ENCODE results near the gene SENP8. TPM values are rescaled to one million over a fixed set of nuclear protein-coding genes. Genes with fewer than 3 reads are reported as not detected.

Gene SENP8
- total and polyA plus RNA-seq, 2 of the 13 experiments (the other 11 are each of a cell fraction or from before 2014, with no cell fraction given) = 2.7 to 3.0 TPM

- TF ChIP-seq, protein P1, sequence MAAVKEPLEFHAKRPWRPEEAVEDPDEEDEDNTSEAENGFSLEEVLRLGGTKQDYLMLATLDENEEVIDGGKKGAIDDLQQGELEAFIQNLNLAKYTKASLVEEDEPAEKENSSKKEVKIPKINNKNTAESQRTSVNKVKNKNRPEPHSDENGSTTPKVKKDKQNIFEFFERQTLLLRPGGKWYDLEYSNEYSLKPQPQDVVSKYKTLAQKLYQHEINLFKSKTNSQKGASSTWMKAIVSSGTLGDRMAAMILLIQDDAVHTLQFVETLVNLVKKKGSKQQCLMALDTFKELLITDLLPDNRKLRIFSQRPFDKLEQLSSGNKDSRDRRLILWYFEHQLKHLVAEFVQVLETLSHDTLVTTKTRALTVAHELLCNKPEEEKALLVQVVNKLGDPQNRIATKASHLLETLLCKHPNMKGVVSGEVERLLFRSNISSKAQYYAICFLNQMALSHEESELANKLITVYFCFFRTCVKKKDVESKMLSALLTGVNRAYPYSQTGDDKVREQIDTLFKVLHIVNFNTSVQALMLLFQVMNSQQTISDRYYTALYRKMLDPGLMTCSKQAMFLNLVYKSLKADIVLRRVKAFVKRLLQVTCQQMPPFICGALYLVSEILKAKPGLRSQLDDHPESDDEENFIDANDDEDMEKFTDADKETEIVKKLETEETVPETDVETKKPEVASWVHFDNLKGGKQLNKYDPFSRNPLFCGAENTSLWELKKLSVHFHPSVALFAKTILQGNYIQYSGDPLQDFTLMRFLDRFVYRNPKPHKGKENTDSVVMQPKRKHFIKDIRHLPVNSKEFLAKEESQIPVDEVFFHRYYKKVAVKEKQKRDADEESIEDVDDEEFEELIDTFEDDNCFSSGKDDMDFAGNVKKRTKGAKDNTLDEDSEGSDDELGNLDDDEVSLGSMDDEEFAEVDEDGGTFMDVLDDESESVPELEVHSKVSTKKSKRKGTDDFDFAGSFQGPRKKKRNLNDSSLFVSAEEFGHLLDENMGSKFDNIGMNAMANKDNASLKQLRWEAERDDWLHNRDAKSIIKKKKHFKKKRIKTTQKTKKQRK (IDR thresholded peaks at IDR 0.05; ENCODE audit: low read length) = no peak
- TF ChIP-seq ZSCAN5A (CRISPR knock-in tag; IDR thresholded peaks at IDR 0.05; ENCODE audit: borderline replicate concordance) = no peak
- TF ChIP-seq, protein P2, sequence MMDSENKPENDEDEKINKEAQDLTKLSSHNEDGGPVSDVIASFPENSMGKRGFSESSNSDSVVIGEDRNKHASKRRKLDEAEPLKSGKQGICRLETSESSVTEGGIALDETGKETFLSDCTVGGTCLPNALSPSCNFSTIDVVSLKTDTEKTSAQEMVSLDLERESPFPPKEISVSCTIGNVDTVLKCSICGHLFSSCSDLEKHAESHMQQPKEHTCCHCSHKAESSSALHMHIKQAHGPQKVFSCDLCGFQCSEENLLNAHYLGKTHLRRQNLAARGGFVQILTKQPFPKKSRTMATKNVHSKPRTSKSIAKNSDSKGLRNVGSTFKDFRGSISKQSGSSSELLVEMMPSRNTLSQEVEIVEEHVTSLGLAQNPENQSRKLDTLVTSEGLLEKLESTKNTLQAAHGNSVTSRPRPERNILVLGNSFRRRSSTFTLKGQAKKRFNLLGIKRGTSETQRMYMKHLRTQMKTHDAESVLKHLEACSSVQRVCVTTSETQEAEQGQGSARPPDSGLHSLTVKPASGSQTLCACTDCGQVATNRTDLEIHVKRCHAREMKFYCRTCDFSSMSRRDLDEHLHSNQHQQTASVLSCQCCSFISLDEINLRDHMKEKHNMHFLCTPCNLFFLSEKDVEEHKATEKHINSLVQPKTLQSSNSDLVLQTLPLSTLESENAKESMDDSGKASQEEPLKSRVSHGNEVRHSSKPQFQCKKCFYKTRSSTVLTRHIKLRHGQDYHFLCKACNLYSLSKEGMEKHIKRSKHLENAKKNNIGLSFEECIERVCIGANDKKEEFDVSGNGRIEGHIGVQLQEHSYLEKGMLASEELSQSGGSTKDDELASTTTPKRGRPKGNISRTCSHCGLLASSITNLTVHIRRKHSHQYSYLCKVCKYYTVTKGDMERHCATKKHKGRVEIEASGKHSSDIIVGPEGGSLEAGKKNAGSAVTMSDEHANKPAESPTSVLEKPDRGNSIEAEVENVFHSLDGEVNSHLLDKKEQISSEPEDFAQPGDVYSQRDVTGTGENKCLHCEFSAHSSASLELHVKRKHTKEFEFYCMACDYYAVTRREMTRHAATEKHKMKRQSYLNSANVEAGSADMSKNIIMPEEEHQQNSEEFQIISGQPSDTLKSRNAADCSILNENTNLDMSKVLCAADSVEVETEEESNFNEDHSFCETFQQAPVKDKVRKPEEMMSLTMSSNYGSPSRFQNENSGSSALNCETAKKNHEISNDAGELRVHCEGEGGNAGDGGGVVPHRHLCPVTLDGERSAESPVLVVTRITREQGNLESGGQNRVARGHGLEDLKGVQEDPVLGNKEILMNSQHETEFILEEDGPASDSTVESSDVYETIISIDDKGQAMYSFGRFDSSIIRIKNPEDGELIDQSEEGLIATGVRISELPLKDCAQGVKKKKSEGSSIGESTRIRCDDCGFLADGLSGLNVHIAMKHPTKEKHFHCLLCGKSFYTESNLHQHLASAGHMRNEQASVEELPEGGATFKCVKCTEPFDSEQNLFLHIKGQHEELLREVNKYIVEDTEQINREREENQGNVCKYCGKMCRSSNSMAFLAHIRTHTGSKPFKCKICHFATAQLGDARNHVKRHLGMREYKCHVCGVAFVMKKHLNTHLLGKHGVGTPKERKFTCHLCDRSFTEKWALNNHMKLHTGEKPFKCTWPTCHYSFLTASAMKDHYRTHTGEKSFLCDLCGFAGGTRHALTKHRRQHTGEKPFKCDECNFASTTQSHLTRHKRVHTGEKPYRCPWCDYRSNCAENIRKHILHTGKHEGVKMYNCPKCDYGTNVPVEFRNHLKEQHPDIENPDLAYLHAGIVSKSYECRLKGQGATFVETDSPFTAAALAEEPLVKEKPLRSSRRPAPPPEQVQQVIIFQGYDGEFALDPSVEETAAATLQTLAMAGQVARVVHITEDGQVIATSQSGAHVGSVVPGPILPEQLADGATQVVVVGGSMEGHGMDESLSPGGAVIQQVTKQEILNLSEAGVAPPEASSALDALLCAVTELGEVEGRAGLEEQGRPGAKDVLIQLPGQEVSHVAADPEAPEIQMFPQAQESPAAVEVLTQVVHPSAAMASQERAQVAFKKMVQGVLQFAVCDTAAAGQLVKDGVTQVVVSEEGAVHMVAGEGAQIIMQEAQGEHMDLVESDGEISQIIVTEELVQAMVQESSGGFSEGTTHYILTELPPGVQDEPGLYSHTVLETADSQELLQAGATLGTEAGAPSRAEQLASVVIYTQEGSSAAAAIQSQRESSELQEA (CRISPR knock-in tag; IDR thresholded peaks at IDR 0.05; ENCODE audit: not compliant biosample characterization) = no peak
- no peak for TF ChIP-seq RCOR2 (CRISPR knock-in tag; IDR thresholded peaks at IDR 0.05)
- no peak; the same call in 1 of the 2 replicates for TF ChIP-seq ZBTB38 (CRISPR knock-in tag; IDR thresholded peaks at IDR 0.05)
- TF ChIP-seq ZNF292 (CRISPR knock-in tag; IDR thresholded peaks at IDR 0.05; ENCODE audit: borderline replicate concordance, low read depth) = peak; percentile 38; the same call in 1 of the 2 replicates
- TF ChIP-seq KDM2A (CRISPR knock-in tag; IDR thresholded peaks at IDR 0.05; ENCODE audit: borderline replicate concordance, low read depth) = no peak
- peak; percentile 72 for TF ChIP-seq XRCC5 (optimal IDR thresholded peaks at IDR 0.05; ENCODE audit: low read length)
- no peak for TF ChIP-seq ZNF639 (CRISPR knock-in tag; conservative IDR thresholded peaks at IDR 0.05)
These were observed 37.7 kb downstream of the SENP8 start (continued) for GRCh38 chr15:72155635-72156616.

All from HepG2 (cell line).